SK-N-SH (cell line): ENCODE measurements around the gene PSMB11. TPM values are rescaled to one million over a fixed set of nuclear protein-coding genes. Genes with fewer than 3 reads are reported as not detected.

Experiments used
- CTCF ChIA-PET: fragments of 300-600, 350-600 bp; formaldehyde crosslinking; extraction: SDS; loops from one replicate; lab custom pipeline; 2021; lab: Yijun Ruan, JAX
- POLR2A ChIA-PET: fragments of 350-600 bp; sonication (Branson Sonifier 250); formaldehyde crosslinking; extraction: SDS; loops from one replicate; lab custom pipeline; 2020; ENCODE audit warnings: antibody characterized with exemption, inconsistent platforms; lab: Yijun Ruan, JAX
- DNase-seq: peaks from one replicate; pipeline ENCODE4 v3.0.0; 2012
- H2AFZ ChIP-seq: fragments of 200-600 bp; sonication (generic); 2 replicates; pipeline ENCODE4 v1.8.1; 2016; ENCODE audit warnings: antibody characterized with exemption, mild to moderate bottlenecking, low read depth
- H3F3A ChIP-seq: fragments of 200-600 bp; sonication (generic); replicated peaks from 2 replicates; pipeline ENCODE3; 2016; ENCODE audit warnings: antibody characterized with exemption, mild to moderate bottlenecking; ENCODE audit not compliant: insufficient read depth
- H3K27ac ChIP-seq, 2 experiments: fragments of 200-500 bp in 1 of 2; fragments of 200-600 bp in 1 of 2; sonication (Bioruptor generic) in 1 of 2; sonication (generic), shearing (Covaris generic) in 1 of 2; 2 replicates each; pipeline versions ENCODE4 v1.5.1 to v1.6.1; 2014 to 2016; ENCODE audit warnings: low read depth in 2 of 2, inconsistent platforms in 1 of 2, low read length in 1 of 2, mild to moderate bottlenecking in 1 of 2, mixed read lengths in 1 of 2
- H3K27me3 ChIP-seq: fragments of 200-600 bp; sonication (generic), shearing (Covaris generic); 2 replicates; pipeline ENCODE4 v1.6.1; 2016; ENCODE audit warnings: mixed run types; ENCODE audit not compliant: insufficient read depth
- H3K36me3 ChIP-seq, 2 experiments: fragments of 200-500 bp in 1 of 2; fragments of 200-600 bp in 1 of 2; sonication (Bioruptor generic) in 1 of 2; sonication (generic) in 1 of 2; replicated peaks in 1 of 2; 2 replicates each; pipeline versions ENCODE3 to v1.5.1; 2014 to 2016; ENCODE audit warnings: low read length in 1 of 2, mild to moderate bottlenecking in 1 of 2; ENCODE audit not compliant: insufficient read depth in 2 of 2, control insufficient read depth in 1 of 2
- H3K4me1 ChIP-seq, 2 experiments: fragments of 200-500 bp in 1 of 2; fragments of 200-600 bp in 1 of 2; sonication (Bioruptor generic) in 1 of 2; sonication (generic), shearing (Covaris generic) in 1 of 2; 2 replicates each; pipeline versions ENCODE4 v1.5.1 to v1.6.1; 2014 to 2016; ENCODE audit warnings: low read depth in 1 of 2, low read length in 1 of 2, mixed run types in 1 of 2; ENCODE audit not compliant: insufficient read depth in 2 of 2, control insufficient read depth in 1 of 2
- H3K4me2 ChIP-seq: fragments of 200-600 bp; sonication (generic), shearing (Covaris generic); 2 replicates; pipeline ENCODE4 v1.6.1; 2017; ENCODE audit warnings: mixed run types
- H3K4me3 ChIP-seq, 2 experiments: fragments of 200-500 bp in 1 of 2; fragments of 200-600 bp in 1 of 2; sonication (Bioruptor generic) in 1 of 2; sonication (generic), shearing (Covaris generic) in 1 of 2; 2 replicates each; pipeline versions ENCODE4 v1.5.1 to v1.8.1; 2014 to 2016; ENCODE audit warnings: low read depth in 2 of 2, inconsistent platforms in 1 of 2, low read length in 1 of 2, mild to moderate bottlenecking in 1 of 2, mixed read lengths in 1 of 2, moderate library complexity in 1 of 2
- H3K79me2 ChIP-seq: fragments of 200-600 bp; sonication (generic); 2 replicates; pipeline ENCODE4 v1.8.1; 2017; ENCODE audit warnings: mild to moderate bottlenecking; ENCODE audit not compliant: insufficient read depth
- H3K9ac ChIP-seq: fragments of 200-600 bp; sonication (generic); 2 replicates; pipeline ENCODE4 v1.6.1; 2017; ENCODE audit warnings: mixed run types
- H3K9me2 ChIP-seq: fragments of 200-600 bp; sonication (generic); 2 replicates; pipeline ENCODE4 v1.6.1; 2017; ENCODE audit warnings: mixed run types
- H3K9me3 ChIP-seq: fragments of 200-600 bp; sonication (generic); 2 replicates; pipeline ENCODE4 v1.6.1; 2017; ENCODE audit warnings: mixed run types, mild to moderate bottlenecking, moderate library complexity
- H4K20me1 ChIP-seq: fragments of 200-600 bp; sonication (generic); 2 replicates; pipeline ENCODE4 v1.6.1; 2017; ENCODE audit warnings: mild to moderate bottlenecking, mixed run types; ENCODE audit not compliant: insufficient read depth
- CHD2 ChIP-seq: fragments of 150-350 bp; IDR thresholded peaks from 2 replicates; pipeline ENCODE4 v1.6.1; 2018; ENCODE audit warnings: low read length; ENCODE audit not compliant: partially characterized antibody
- CTCF ChIP-seq: fragments of 200-600 bp; sonication (generic); IDR thresholded peaks from 2 replicates; pipeline ENCODE4 v1.6.1; 2017; ENCODE audit warnings: antibody characterized with exemption, mild to moderate bottlenecking, moderate library complexity
- ELF1 ChIP-seq: IDR thresholded peaks from 2 replicates; pipeline ENCODE4 v1.4.0; 2012
- EP300 ChIP-seq, 2 experiments: IDR thresholded peaks; 2 replicates each; pipeline versions ENCODE4 v1.4.0 to v1.6.1; 2012; ENCODE audit warnings: borderline replicate concordance in 1 of 2, low read depth in 1 of 2, low read length in 1 of 2
- EZH2phosphoT487 ChIP-seq: fragments of 200-600 bp; sonication (generic); IDR thresholded peaks from 2 replicates; pipeline ENCODE4 v1.6.1; 2017; ENCODE audit warnings: low read depth, mixed run types, mild to moderate bottlenecking, antibody characterized with exemption, moderate library complexity, borderline replicate concordance
- FOSL2 ChIP-seq: IDR thresholded peaks from 2 replicates; pipeline ENCODE4 v1.4.0; 2012; ENCODE audit warnings: low read depth, mild to moderate bottlenecking, moderate library complexity, borderline replicate concordance
- FOXM1 ChIP-seq: IDR thresholded peaks from 2 replicates; pipeline ENCODE4 v1.4.0; 2012; ENCODE audit warnings: low read depth, mild to moderate bottlenecking
- GATA2 ChIP-seq: sonication (generic); formaldehyde crosslinking; IDR thresholded peaks from 2 replicates; pipeline ENCODE4 v1.5.0; 2020; ENCODE audit warnings: mild to moderate bottlenecking, missing genetic modification reagents
- JUND ChIP-seq: IDR thresholded peaks from 2 replicates; pipeline ENCODE4 v1.4.0; 2012
- MEF2A ChIP-seq: IDR thresholded peaks from 2 replicates; pipeline ENCODE4 v1.4.0; 2012; ENCODE audit warnings: low read depth, borderline replicate concordance
- MXI1 ChIP-seq: IDR thresholded peaks from 2 replicates; pipeline ENCODE4 v1.6.1; 2012; ENCODE audit warnings: mild to moderate bottlenecking, low read depth, low read length, improper control_type of control experiment
- NFIC ChIP-seq: IDR thresholded peaks from 2 replicates; pipeline ENCODE4 v1.4.0; 2012; ENCODE audit warnings: borderline replicate concordance
- NRF1 ChIP-seq: IDR thresholded peaks from 2 replicates; pipeline ENCODE4 v1.6.1; 2012; ENCODE audit warnings: low read depth, mild to moderate bottlenecking, low read length
- PBX3 ChIP-seq: IDR thresholded peaks from 2 replicates; pipeline ENCODE4; 2012
- RAD21 ChIP-seq: IDR thresholded peaks from 2 replicates; pipeline ENCODE4 v1.6.1; 2012; ENCODE audit warnings: mild to moderate bottlenecking, low read length
- RFX5 ChIP-seq: IDR thresholded peaks from 2 replicates; pipeline ENCODE4 v1.6.1; 2012; ENCODE audit warnings: mild to moderate bottlenecking, improper control_type of control experiment, low read length
- RXRA ChIP-seq: IDR thresholded peaks from 2 replicates; pipeline ENCODE4 v1.4.0; 2012; ENCODE audit warnings: low read depth, mild to moderate bottlenecking, borderline replicate concordance
- SIN3A ChIP-seq: IDR thresholded peaks from 2 replicates; pipeline ENCODE4 v1.6.1; 2012; ENCODE audit warnings: low read depth, mild to moderate bottlenecking, low read length, moderate library complexity, borderline replicate concordance
- SMC3 ChIP-seq: IDR thresholded peaks from 2 replicates; pipeline ENCODE4 v1.6.1; 2012; ENCODE audit warnings: low read depth, low read length, improper control_type of control experiment
- TAF1 ChIP-seq: IDR thresholded peaks from 2 replicates; pipeline ENCODE4 v1.6.1; 2012; ENCODE audit warnings: low read depth, mild to moderate bottlenecking, low read length, moderate library complexity, borderline replicate concordance
- TCF12 ChIP-seq: IDR thresholded peaks from 2 replicates; pipeline ENCODE4 v1.4.0; 2012
- TEAD4 ChIP-seq: IDR thresholded peaks from 2 replicates; pipeline ENCODE4 v1.4.0; 2012; ENCODE audit warnings: mild to moderate bottlenecking, borderline replicate concordance; ENCODE audit not compliant: insufficient read depth
- YY1 ChIP-seq: IDR thresholded peaks from 2 replicates; pipeline ENCODE4 v1.4.0; 2012; ENCODE audit warnings: low read depth, mild to moderate bottlenecking
- WGBS: methylation state at CpG from one replicate; pipeline ENCODE4 v1.1.6; 2017; ENCODE audit warnings: low lambda C conversion rate; 5-methylcytosine and 5-hydroxymethylcytosine counted together
- polyA plus RNA-seq, 3 experiments: library from polyadenylated mRNA; depleted of rRNA; stranded (reverse); fragments of >200 nt; gene quantifications; 2 replicates each; pipeline ENCODE4 v1.2.3, GENCODE V29; 2012

Gene PSMB11
- polyA plus RNA-seq, 1 of the 3 experiments (the other 2 are of a cell fraction), result not detected

DNA sequence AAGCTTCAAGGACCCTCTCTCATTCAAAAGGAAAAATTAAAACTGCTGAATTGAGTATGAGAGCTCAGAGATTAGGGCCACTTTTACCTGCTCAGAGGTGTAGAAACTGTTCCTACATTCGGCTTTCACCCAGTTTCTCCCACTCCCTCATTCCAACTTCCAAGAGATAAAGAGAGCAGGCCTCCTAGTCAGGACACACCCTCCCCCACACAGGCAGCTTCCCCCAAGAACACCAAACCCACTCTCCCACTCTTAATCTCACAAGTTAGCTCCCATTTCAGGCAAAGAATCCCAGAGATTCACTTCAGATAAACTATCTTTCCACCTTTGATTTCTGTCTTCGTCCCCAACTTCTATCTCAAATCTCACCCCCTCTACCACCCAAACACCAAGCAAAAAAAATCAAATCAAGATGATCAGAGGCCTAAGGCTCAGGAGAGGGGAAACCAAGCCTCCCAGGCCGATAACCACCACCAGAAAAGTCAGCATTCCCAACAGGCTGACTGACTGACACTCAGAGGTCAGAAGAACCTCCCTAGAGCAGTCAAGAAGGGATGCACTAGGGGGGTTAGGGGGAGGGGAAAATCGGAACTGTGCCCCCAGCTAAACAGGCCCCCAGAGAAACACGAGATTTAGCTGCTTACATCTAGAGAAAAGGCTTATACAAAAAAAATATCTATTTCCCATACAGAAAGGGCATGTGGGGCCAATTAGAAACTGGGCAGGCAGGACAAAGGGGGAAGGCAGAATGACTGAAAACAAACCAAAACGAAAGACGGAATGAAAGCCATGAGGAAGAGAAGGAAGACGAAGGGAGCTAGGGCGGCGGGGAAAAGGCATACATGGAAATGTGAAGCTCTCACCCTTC, 28.5 kb downstream of the PSMB11 start:
- peak overlapping the region; percentile 95 for H3K4me2 ChIP-seq
- TF ChIP-seq RFX5, result no peak
- no peak for TF ChIP-seq EZH2phosphoT487
- CTCF ChIA-PET, result interaction anchor here (1.1 to 7.7 kb wide), 12 partner anchors 11 to 140 kb away, joined by 3 to 152 read pairs (median 9); partner anchors contain the start of genes CDH24, HAUS4 and PRMT5
- H3K4me3 ChIP-seq, result peak overlapping the region; percentile 63 to 85
- no peak for DNase-seq
- H2AFZ ChIP-seq, result no peak overlapping the region
- no peaks in the 10 kb centered on the region for H3K9me3 ChIP-seq
- H4K20me1 ChIP-seq, result peaks cover 34% of the 10 kb centered on the region
- H3K36me3 ChIP-seq, result peaks cover 47 to 60% of the 10 kb centered on the region in 2 experiments
- POLR2A ChIA-PET, result interaction anchor here (1.3 to 1.4 kb wide), 2 partner anchors 25 to 93 kb away, joined by 5 to 7 read pairs; partner anchors contain the start of genes ACIN1 and C14orf119
- H3K27ac ChIP-seq, result peak overlapping the region; percentile 68 to 77
- no peaks in the 10 kb centered on the region for H3K27me3 ChIP-seq
- H3F3A ChIP-seq, result peaks cover 32% of the 10 kb centered on the region
- peaks cover 20 to 35% of the 10 kb centered on the region in 2 experiments for H3K4me1 ChIP-seq
- no peaks in the 10 kb centered on the region for H3K9me2 ChIP-seq
- WGBS, result 6% methylated on average over 10 of the region's 10 CpGs
- H3K9ac ChIP-seq, result peak overlapping the region; percentile 91
- H3K79me2 ChIP-seq, result peaks cover 71% of the 10 kb centered on the region

DNA sequence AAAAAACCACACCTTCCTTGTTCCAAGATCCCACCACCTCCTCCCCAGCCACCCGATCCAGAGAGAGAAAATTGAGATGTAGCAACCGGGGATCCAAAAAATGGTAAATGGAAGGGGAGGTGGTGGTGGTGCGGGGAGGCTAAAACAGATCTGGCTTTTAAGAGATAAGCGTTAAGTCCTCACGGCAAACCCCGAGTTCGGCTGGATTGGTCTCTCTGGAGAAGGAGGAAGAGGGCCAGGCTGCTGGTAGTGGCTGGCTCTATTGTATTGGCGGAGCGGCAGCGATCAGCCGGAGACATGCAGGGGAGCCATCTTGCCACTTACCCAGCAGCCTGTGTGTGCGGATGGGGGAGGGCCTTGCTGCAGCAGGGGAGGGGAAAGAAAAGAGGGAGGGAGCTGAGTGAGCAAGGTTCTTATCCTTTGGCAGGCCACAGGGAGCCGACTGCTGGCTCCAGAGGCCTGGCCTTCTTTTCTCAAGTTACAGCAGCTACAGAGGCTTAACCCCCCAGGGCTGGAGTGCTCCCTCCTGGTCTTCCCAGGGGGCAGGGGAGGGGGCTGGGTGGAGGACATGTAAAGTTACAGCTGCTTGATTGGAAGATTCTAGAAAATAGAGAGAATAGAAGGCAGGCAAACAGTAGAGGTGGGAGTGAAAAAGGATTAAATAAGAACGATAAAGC, 29.4 kb downstream of the PSMB11 start:
- H3F3A ChIP-seq, result peaks cover 32% of the 10 kb centered on the region
- peaks cover 27% of the 10 kb centered on the region for H4K20me1 ChIP-seq
- H3K9me2 ChIP-seq, result no peaks in the 10 kb centered on the region
- WGBS, result 2% methylated on average over 12 of the region's 14 CpGs
- peak overlapping the region; percentile 91 for H3K9ac ChIP-seq
- ChIA-PET POLR2A (interaction anchor here (0.6 to 1.4 kb wide), 7 partner anchors 9 to 1201 kb away, joined by 3 to 7 read pairs (median 4); partner anchors contain the start of genes ACIN1 and C14orf119), CTCF (interaction anchor here (0.9 to 7.7 kb wide), 15 partner anchors 10 to 141 kb away, joined by 3 to 152 read pairs (median 6); partner anchors contain the start of genes CDH24, HAUS4 and PRMT5)
- H3K27ac ChIP-seq, result peak overlapping the region; percentile 68 to 87
- peak overlapping the region; percentile 63 to 85 for H3K4me3 ChIP-seq
- H3K79me2 ChIP-seq, result peaks cover 71% of the 10 kb centered on the region
- peaks cover 47 to 59% of the 10 kb centered on the region in 2 experiments for H3K36me3 ChIP-seq
- peaks cover 20 to 35% of the 10 kb centered on the region in 2 experiments for H3K4me1 ChIP-seq
- no peaks in the 10 kb centered on the region for H3K27me3 ChIP-seq
- no peak overlapping the region for H2AFZ ChIP-seq
- peak overlapping the region; percentile 95 for H3K4me2 ChIP-seq
- DNase-seq, result peak; percentile 88
- no peaks in the 10 kb centered on the region for H3K9me3 ChIP-seq
- peak; percentile 27; the same call in 1 of the 2 replicates for TF ChIP-seq RXRA
- TF ChIP-seq EZH2phosphoT487, result no peak
- no peak for TF ChIP-seq FOSL2
- no peak for TF ChIP-seq JUND
- TF ChIP-seq PBX3, result peak; percentile 15; the same call in 1 of the 2 replicates
- TF ChIP-seq RAD21, result no peak
- no peak for TF ChIP-seq TEAD4
- TF ChIP-seq ELF1, result no peak; the same call in 1 of the 2 replicates
- TF ChIP-seq GATA2 (CRISPR knock-in tag), result no peak
- TF ChIP-seq SMC3, result no peak
- peak; percentile 97 for TF ChIP-seq TAF1
- 0 out of 4 replicates have a peak, but pooled peaks of 1 of the 2 experiments have one; percentile 19 for TF ChIP-seq EP300 (IDR thresholded peaks at IDR 0.05; ENCODE audit: borderline replicate concordance in 1 of 2, low read depth in 1 of 2, low read length in 1 of 2)
- TF ChIP-seq CHD2, result peak; percentile 9
- TF ChIP-seq NRF1, result no peak
- TF ChIP-seq MEF2A, result no peak
- TF ChIP-seq TCF12, result peak; percentile 23; the same call in 1 of the 2 replicates
- TF ChIP-seq MXI1, result peak; percentile 68; the same call in 1 of the 2 replicates
- TF ChIP-seq CTCF, result no peak
- no peak for TF ChIP-seq FOXM1
- peak; percentile 92 for TF ChIP-seq YY1
- no peak for TF ChIP-seq SIN3A
- no peak for TF ChIP-seq RFX5
- TF ChIP-seq NFIC, result no peak
